H9 (cell line): ENCODE results near the gene PRAMEF20. TPM values are rescaled to one million over a fixed set of nuclear protein-coding genes. Genes with fewer than 3 reads are reported as not detected.
"Not testable (repeated sequence)": the region's sequence is repeated elsewhere in the genome, so short reads cannot be mapped to it uniquely, and the experiment has no call there.

Source experiments
- DNase-seq: peaks from one replicate; pipeline ENCODE4 v3.0.0-alpha.2; 2017
- H2AFZ ChIP-seq: one replicate; pipeline ENCODE4 v1.6.1; 2013; ENCODE audit warnings: mild to moderate bottlenecking, low read length, control low read depth, moderate library complexity
- H2AK5ac ChIP-seq: 2 replicates; pipeline ENCODE4 v1.6.1; 2013; ENCODE audit warnings: low read length, control low read depth, mixed read lengths; ENCODE audit not compliant: insufficient read length
- H2BK120ac ChIP-seq: one replicate; pipeline ENCODE4 v1.6.1; 2013; ENCODE audit warnings: low read depth, mild to moderate bottlenecking, low read length, control low read depth, inconsistent platforms; ENCODE audit not compliant: poor library complexity, severe bottlenecking
- H2BK12ac ChIP-seq: 2 replicates; pipeline ENCODE4 v1.6.1; 2013; ENCODE audit warnings: low read length, control low read depth, mixed read lengths, low read depth; ENCODE audit not compliant: insufficient read length
- H2BK15ac ChIP-seq: 2 replicates; pipeline ENCODE4 v1.6.1; 2013; ENCODE audit warnings: low read depth, low read length, control low read depth
- H2BK20ac ChIP-seq: one replicate; pipeline ENCODE4 v1.6.1; 2013; ENCODE audit warnings: low read depth, mild to moderate bottlenecking, low read length, control low read depth, inconsistent platforms; ENCODE audit not compliant: poor library complexity, severe bottlenecking
- H2BK5ac ChIP-seq: 2 replicates; pipeline ENCODE4 v1.6.1; 2013; ENCODE audit warnings: low read length, control low read depth, mixed read lengths; ENCODE audit not compliant: insufficient read length
- H3K14ac ChIP-seq: 2 replicates; pipeline ENCODE4 v1.6.1; 2013; ENCODE audit warnings: low read length, control low read depth; ENCODE audit not compliant: insufficient read depth
- H3K18ac ChIP-seq: 2 replicates; pipeline ENCODE4 v1.6.1; 2013; ENCODE audit warnings: low read depth, mild to moderate bottlenecking, mixed read lengths, low read length, control low read depth; ENCODE audit not compliant: insufficient read length
- H3K23ac ChIP-seq: 2 replicates; pipeline ENCODE4 v1.6.1; 2013; ENCODE audit warnings: low read length, control low read depth, mixed read lengths, low read depth; ENCODE audit not compliant: insufficient read length
- H3K23me2 ChIP-seq: 2 replicates; pipeline ENCODE4 v1.6.1; 2013; ENCODE audit warnings: low read depth, mild to moderate bottlenecking, mixed read lengths, low read length, control low read depth; ENCODE audit not compliant: insufficient read length, poor library complexity, severe bottlenecking
- H3K27ac ChIP-seq: 2 replicates; pipeline ENCODE4 v1.5.1; 2013; ENCODE audit warnings: low read length, control low read depth, mixed read lengths, low read depth; ENCODE audit not compliant: insufficient read length
- H3K27me3 ChIP-seq: 2 replicates; pipeline ENCODE4 v1.6.1; 2013; ENCODE audit warnings: low read length, control low read depth, inconsistent platforms; ENCODE audit not compliant: insufficient read depth
- H3K4ac ChIP-seq: 2 replicates; pipeline ENCODE4 v1.6.1; 2013; ENCODE audit warnings: low read depth, mild to moderate bottlenecking, control low read depth, inconsistent platforms, low read length, moderate library complexity
- H3K4me1 ChIP-seq: 2 replicates; pipeline ENCODE4 v1.6.1; 2013; ENCODE audit warnings: low read length, control low read depth, inconsistent platforms; ENCODE audit not compliant: insufficient read depth
- H3K4me2 ChIP-seq: 2 replicates; pipeline ENCODE4 v1.6.1; 2013; ENCODE audit warnings: low read length, control low read depth, mixed read lengths; ENCODE audit not compliant: insufficient read length, insufficient read depth
- H3K56ac ChIP-seq: 2 replicates; pipeline ENCODE4 v1.6.1; 2013; ENCODE audit warnings: low read depth, mild to moderate bottlenecking, mixed read lengths, low read length, control low read depth; ENCODE audit not compliant: insufficient read length
- H3K79me1 ChIP-seq: 2 replicates; pipeline ENCODE4 v1.6.1; 2013; ENCODE audit warnings: low read depth, mild to moderate bottlenecking, moderate library complexity, low read length, control low read depth, inconsistent platforms; ENCODE audit not compliant: insufficient read depth, poor library complexity, severe bottlenecking
- H3K79me2 ChIP-seq: 2 replicates; pipeline ENCODE4 v1.6.1; 2013; ENCODE audit warnings: low read length, control low read depth, inconsistent platforms; ENCODE audit not compliant: insufficient read depth
- H3K9ac ChIP-seq: 2 replicates; pipeline ENCODE4 v1.6.1; 2013; ENCODE audit warnings: low read length, control low read depth, mixed read lengths; ENCODE audit not compliant: insufficient read length; ENCODE audit errors: extremely low read depth
- H3K9me3 ChIP-seq: one replicate; pipeline ENCODE4 v1.6.1; 2013; ENCODE audit warnings: low read depth, low read length, inconsistent platforms; ENCODE audit not compliant: control insufficient read depth
- H3T11ph ChIP-seq: one replicate; pipeline ENCODE4 v1.6.1; 2013; ENCODE audit warnings: mild to moderate bottlenecking, low read length, control low read depth, inconsistent platforms
- H4K20me1 ChIP-seq: one replicate; pipeline ENCODE4 v1.6.1; 2013; ENCODE audit not compliant: control insufficient read depth, insufficient read length, insufficient read depth
- H4K5ac ChIP-seq: 2 replicates; pipeline ENCODE4 v1.6.1; 2013; ENCODE audit warnings: low read depth, mild to moderate bottlenecking, mixed read lengths, low read length, control low read depth; ENCODE audit not compliant: insufficient read length
- H4K8ac ChIP-seq: replicated peaks from 2 replicates; pipeline ENCODE4 v1.6.1; 2013; ENCODE audit warnings: low read length, control low read depth, mixed read lengths, low read depth; ENCODE audit not compliant: insufficient read length
- H4K91ac ChIP-seq: 2 replicates; pipeline ENCODE4 v1.6.1; 2013; ENCODE audit warnings: low read depth, mild to moderate bottlenecking, moderate library complexity, mixed read lengths, low read length, control low read depth; ENCODE audit not compliant: insufficient read length
- H3K27ac Mint-ChIP-seq, 3 experiments: 2 replicates in 2 of 3; 3 replicates in 1 of 3; pipeline ENCODE4 v1.8.0; 2020 to 2021; ENCODE audit warnings: mixed read lengths in 3 of 3, mild to moderate bottlenecking in 1 of 3, moderate library complexity in 1 of 3
- H3K27me3 Mint-ChIP-seq: 2 replicates; pipeline ENCODE4 v1.8.0; 2021; ENCODE audit warnings: low read depth, mild to moderate bottlenecking, moderate library complexity, mixed read lengths
- H3K36me3 Mint-ChIP-seq, 3 experiments: 2 replicates in 2 of 3; 3 replicates in 1 of 3; pipeline ENCODE4 v1.8.0; 2020 to 2021; ENCODE audit warnings: low read depth in 3 of 3, mixed read lengths in 3 of 3; ENCODE audit not compliant: insufficient read depth in 1 of 3
- H3K4me1 Mint-ChIP-seq, 2 experiments: 2 replicates each; pipeline ENCODE4 v1.8.0; 2020; ENCODE audit warnings: mixed read lengths in 2 of 2
- H3K4me3 Mint-ChIP-seq, 2 experiments: 2 replicates in 1 of 2; 3 replicates in 1 of 2; pipeline ENCODE4 v1.8.0; 2020 to 2021; ENCODE audit warnings: mild to moderate bottlenecking in 2 of 2, mixed read lengths in 2 of 2, moderate library complexity in 1 of 2
- H3K9me3 Mint-ChIP-seq, 2 experiments: 2 replicates in 1 of 2; 3 replicates in 1 of 2; pipeline ENCODE4 v1.8.0; 2020; ENCODE audit warnings: mild to moderate bottlenecking in 2 of 2, mixed read lengths in 2 of 2, moderate library complexity in 1 of 2
- WGBS: extraction: QIAGEN DNeasy Blood & Tissue Kit; methylation state at CpG from one replicate; pipeline ENCODE4 v1.1.7; 2013; ENCODE audit warnings: missing lambda C conversion rate, low lambda C conversion rate, mixed read lengths; ENCODE audit not compliant: insufficient read length; ENCODE audit errors: extremely low coverage; 5-methylcytosine and 5-hydroxymethylcytosine counted together
- total RNA-seq: library from RNA; stranded (reverse); gene quantifications from 2 replicates; pipeline ENCODE4 v1.2.1, GENCODE V29; 2021

PRAMEF20 gene
- total RNA-seq, 1 experiment from 2014 or later: not detected

DNA sequence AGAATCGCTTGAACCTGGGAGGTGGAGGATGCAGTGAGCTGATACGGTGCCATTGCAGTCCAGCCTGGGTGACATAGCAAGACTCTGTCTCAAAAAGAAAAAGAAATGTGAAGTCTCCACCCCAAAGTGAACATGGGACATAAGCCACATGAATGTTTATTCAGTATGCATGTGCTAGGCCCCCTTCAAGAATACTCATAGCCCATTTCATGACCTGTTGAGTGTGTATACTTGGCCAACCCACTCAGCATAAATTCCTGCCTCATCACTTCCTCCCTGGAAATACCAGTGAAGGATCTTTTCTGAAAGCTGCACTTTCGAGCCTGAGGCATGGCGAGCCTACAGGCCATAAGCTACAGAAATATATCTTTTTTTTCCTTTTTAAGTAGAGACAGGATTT is 45.3 kb upstream of the PRAMEF20 start:
- H3K9me3 ChIP-seq: peaks cover 15% of the 10 kb centered on the region
- not testable (repeated sequence) for H3K4me3 Mint-ChIP-seq, H3K9ac ChIP-seq, H2BK12ac ChIP-seq, H2BK5ac ChIP-seq, H3T11ph ChIP-seq, H2BK15ac ChIP-seq, H3K18ac ChIP-seq, H4K8ac ChIP-seq, H3K4ac ChIP-seq, H3K14ac ChIP-seq, H2BK120ac ChIP-seq, DNase-seq, H4K91ac ChIP-seq, H3K4me2 ChIP-seq, H3K79me1 ChIP-seq, H3K4me1 Mint-ChIP-seq, H3K27ac ChIP-seq, H3K27ac Mint-ChIP-seq, H2BK20ac ChIP-seq, H3K23me2 ChIP-seq, H3K27me3 Mint-ChIP-seq, H2AK5ac ChIP-seq, H4K20me1 ChIP-seq, H3K27me3 ChIP-seq, H2AFZ ChIP-seq, H3K79me2 ChIP-seq, H3K23ac ChIP-seq, H3K56ac ChIP-seq, H3K4me1 ChIP-seq, H4K5ac ChIP-seq
- Mint-ChIP-seq H3K36me3 (peaks cover 0 to 11% (median under 1%) of the 10 kb centered on the region in 3 experiments; a peak in 4 of 7 replicates), H3K9me3 (peaks cover 33 to 50% of the 10 kb centered on the region in 2 experiments)
- WGBS: no CpG with 5 or more reads among the region's 4 CpGs

DNA sequence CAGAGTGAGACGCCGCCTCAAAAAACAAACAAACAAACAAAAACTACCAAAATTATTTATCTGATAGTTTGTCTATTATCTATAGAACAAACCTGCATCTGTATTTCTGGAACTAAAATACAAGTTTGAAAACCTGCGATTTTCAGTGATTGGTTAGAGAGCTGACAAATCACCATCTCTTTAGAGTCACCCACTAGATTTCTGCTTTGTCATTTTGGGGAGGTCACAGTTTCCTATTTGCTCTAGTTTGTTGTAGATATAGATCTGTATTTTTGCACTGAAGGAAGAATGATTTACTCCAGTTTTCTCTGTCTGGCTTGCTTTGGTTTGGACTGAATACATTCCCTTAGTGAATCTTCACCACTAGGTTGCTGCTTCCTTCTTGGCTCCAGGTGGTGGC is 43.7 kb upstream of the PRAMEF20 start:
- not testable (repeated sequence) for H3K4me3 Mint-ChIP-seq, H2BK20ac ChIP-seq, H3K18ac ChIP-seq, H2AFZ ChIP-seq, H3K23ac ChIP-seq, H3K27ac ChIP-seq, H3K4me1 ChIP-seq, H4K5ac ChIP-seq, H3K79me2 ChIP-seq, H3K4me1 Mint-ChIP-seq, DNase-seq, H3K9ac ChIP-seq, H3K79me1 ChIP-seq, H2BK12ac ChIP-seq, H3K56ac ChIP-seq, H3K4me2 ChIP-seq, H3K27me3 Mint-ChIP-seq, H2BK120ac ChIP-seq, H4K91ac ChIP-seq, H4K8ac ChIP-seq, H3K27ac Mint-ChIP-seq, H3T11ph ChIP-seq, H2BK5ac ChIP-seq, H2AK5ac ChIP-seq, H2BK15ac ChIP-seq, H3K23me2 ChIP-seq, H3K27me3 ChIP-seq, H3K14ac ChIP-seq, H3K4ac ChIP-seq, H4K20me1 ChIP-seq
- no CpG with 5 or more reads among the region's 3 CpGs for WGBS
- H3K9me3 Mint-ChIP-seq: peaks cover 43 to 57% of the 10 kb centered on the region in 2 experiments
- peaks cover 25% of the 10 kb centered on the region for H3K9me3 ChIP-seq
- peaks cover 0 to 15% (median 5%) of the 10 kb centered on the region in 3 experiments; a peak in 5 of 7 replicates for H3K36me3 Mint-ChIP-seq
